ENCODE measurements around the gene LTBP2.
A peak's percentile ranks its signal among the peaks of the same experiment; 100 is the strongest.
"Not testable (repeated sequence)": the region's sequence is repeated elsewhere in the genome, so short reads cannot be mapped to it uniquely, and the experiment has no call there.

LTBP2 gene

GRCh38 chr14:74463697-74464096, 148.3 kb downstream of the LTBP2 start:
- H3K4me3 ChIP-seq (ENCODE audit: low read length) = no peak overlapping the region
- TF ChIP-seq, protein P1, sequence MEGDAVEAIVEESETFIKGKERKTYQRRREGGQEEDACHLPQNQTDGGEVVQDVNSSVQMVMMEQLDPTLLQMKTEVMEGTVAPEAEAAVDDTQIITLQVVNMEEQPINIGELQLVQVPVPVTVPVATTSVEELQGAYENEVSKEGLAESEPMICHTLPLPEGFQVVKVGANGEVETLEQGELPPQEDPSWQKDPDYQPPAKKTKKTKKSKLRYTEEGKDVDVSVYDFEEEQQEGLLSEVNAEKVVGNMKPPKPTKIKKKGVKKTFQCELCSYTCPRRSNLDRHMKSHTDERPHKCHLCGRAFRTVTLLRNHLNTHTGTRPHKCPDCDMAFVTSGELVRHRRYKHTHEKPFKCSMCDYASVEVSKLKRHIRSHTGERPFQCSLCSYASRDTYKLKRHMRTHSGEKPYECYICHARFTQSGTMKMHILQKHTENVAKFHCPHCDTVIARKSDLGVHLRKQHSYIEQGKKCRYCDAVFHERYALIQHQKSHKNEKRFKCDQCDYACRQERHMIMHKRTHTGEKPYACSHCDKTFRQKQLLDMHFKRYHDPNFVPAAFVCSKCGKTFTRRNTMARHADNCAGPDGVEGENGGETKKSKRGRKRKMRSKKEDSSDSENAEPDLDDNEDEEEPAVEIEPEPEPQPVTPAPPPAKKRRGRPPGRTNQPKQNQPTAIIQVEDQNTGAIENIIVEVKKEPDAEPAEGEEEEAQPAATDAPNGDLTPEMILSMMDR (conservative IDR thresholded peaks at IDR 0.05; ENCODE audit: low read depth, low read length) = no peak
- no peak for DNase-seq (ENCODE audit: low read depth)

DNA sequence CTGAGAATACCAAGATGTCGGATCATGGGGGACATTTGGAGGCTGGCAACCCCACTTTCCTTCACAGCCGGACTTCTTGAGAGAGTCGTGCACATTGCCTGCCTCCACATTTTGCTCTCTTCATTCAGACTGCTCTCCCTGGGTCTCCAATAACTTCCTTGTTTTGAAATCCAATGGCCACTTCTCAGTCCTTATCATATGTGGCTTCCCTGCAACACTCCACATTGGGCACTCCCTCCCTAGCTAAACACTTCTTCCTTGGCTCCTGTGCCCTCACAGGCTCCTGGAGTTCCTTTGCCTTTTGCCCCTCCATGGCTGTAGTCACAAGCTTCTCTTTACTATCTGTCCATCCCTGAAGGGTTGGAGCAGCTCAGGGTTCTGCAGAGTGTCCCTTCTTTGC, 149.0 kb downstream of the LTBP2 start:
- no peak for DNase-seq (ENCODE audit: low read depth)
- no peak overlapping the region for H3K4me3 ChIP-seq (ENCODE audit: low read length)
- TF ChIP-seq, protein P1 (conservative IDR thresholded peaks at IDR 0.05; ENCODE audit: low read depth, low read length) = no peak

GRCh38 chr14:74459976-74460375, 152.1 kb downstream of the LTBP2 start:
- TF ChIP-seq, protein P1 (conservative IDR thresholded peaks at IDR 0.05; ENCODE audit: low read depth, low read length) = no peak
- DNase-seq (ENCODE audit: low read depth) = no peak
- no peak overlapping the region for H3K4me3 ChIP-seq (ENCODE audit: low read length)

- TF ChIP-seq, protein P1 (conservative IDR thresholded peaks at IDR 0.05; ENCODE audit: low read depth, low read length) = peak; percentile 86
- H3K4me3 ChIP-seq (ENCODE audit: low read length) = no peak overlapping the region
- DNase-seq (ENCODE audit: low read depth) = peak; percentile 7
Measured at GRCh38 chr14:74459289-74459946, 152.6 kb downstream of the LTBP2 start.

- TF ChIP-seq, protein P1 (conservative IDR thresholded peaks at IDR 0.05; ENCODE audit: low read depth, low read length) = no peak
- no peak for DNase-seq (ENCODE audit: low read depth)
- no peak overlapping the region for H3K4me3 ChIP-seq (ENCODE audit: low read length)
Measured at GRCh38 chr14:74457565-74457895, 154.5 kb downstream of the LTBP2 start.

- TF ChIP-seq, protein P1 (conservative IDR thresholded peaks at IDR 0.05; ENCODE audit: low read depth, low read length) = no peak
- no peak overlapping the region for H3K4me3 ChIP-seq (ENCODE audit: low read length)
- DNase-seq (ENCODE audit: low read depth) = no peak
Measured at GRCh38 chr14:74456684-74457564, 155.1 kb downstream of the LTBP2 start.

DNA sequence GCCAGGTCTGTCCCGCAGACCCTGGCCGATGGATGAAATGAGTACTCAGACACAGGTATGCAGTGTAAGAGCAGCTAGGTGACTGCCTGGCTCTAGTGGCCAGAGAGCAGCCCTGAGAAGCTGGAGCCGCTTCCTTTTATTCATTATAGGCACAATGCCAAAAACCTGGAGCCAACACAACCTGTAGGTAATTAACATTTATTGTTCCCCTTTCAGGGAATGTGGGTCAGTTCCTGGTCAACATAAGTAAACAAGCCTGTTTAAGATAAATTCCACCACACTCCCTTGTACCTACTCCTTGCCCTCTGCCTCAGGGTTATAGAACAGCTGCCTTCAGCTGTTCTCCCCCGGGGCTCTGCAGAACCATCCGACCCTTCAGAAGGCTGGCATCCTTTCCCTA, 157.6 kb downstream of the LTBP2 start:
- DNase-seq (ENCODE audit: low read depth); H3K4me3 ChIP-seq (ENCODE audit: low read length): not testable (repeated sequence)
